ENCODE results near the gene TRAPPC12. TPM values are rescaled to one million over a fixed set of nuclear protein-coding genes. Genes with fewer than 3 reads are reported as not detected.

Gene TRAPPC12
- total RNA-seq, 6 donors from 2014 or later: 68.1 to 307 (median 91.5) TPM

GRCh38 chr2:3469486-3469885 lies 90.0 kb downstream of the TRAPPC12 start:
- peaks cover 6 to 98% (median 61%) of the 10 kb centered on the region in 4 donors for H3K36me3 ChIP-seq
- DNase-seq (no peak), ATAC-seq (ENCODE audit: low FRiP score in 2 of 2) (no peak)
- TF ChIP-seq CTCF (IDR thresholded peaks at IDR 0.05) (no peak), POLR2AphosphoS5 (IDR thresholded peaks at IDR 0.05) (no peak), POLR2A (IDR thresholded peaks at IDR 0.05) (no peak), EP300 (IDR thresholded peaks at IDR 0.05) (no peak)
- peaks cover 4 to 8% (median 7%) of the 10 kb centered on the region in 4 donors for H3K4me1 ChIP-seq
- no peak overlapping the region for H3K4me3 ChIP-seq
- no peaks in the 10 kb centered on the region for H3K27me3 ChIP-seq
- H3K9me3 ChIP-seq: no peaks in the 10 kb centered on the region
- 95 to 96% methylated on average over 5 to 7 of the region's 7 CpGs for WGBS, 2 donors
- peak overlapping the region; percentile 54 to 86 (median 76) for H3K27ac ChIP-seq

- Histone ChIP-seq H3K9me3 (no peaks in the 10 kb centered on the region), H3K4me1 (peaks cover 4 to 8% (median 7%) of the 10 kb centered on the region in 4 donors), H3K36me3 (peaks cover 6 to 98% (median 54%) of the 10 kb centered on the region in 4 donors), H3K27me3 (no peaks in the 10 kb centered on the region), H3K27ac (peak overlapping the region; percentile 54 to 86 (median 76)), H3K4me3 (no peak overlapping the region)
- DNase-seq: peak in 1 of 2 donors; percentile 79
- peak; percentile 79 to 81 for ATAC-seq (ENCODE audit: low FRiP score in 2 of 2)
- no peak for TF ChIP-seq CTCF (IDR thresholded peaks at IDR 0.05)
- TF ChIP-seq EP300 (IDR thresholded peaks at IDR 0.05): peak in 2 of 4 donors; percentile 33 to 39
- peak; percentile 27 to 47 for TF ChIP-seq POLR2AphosphoS5 (IDR thresholded peaks at IDR 0.05)
- TF ChIP-seq POLR2A (IDR thresholded peaks at IDR 0.05): peak in 2 of 4 donors; percentile 25 to 26
- WGBS, 2 donors: 56 to 67% methylated on average over 17 of the region's 17 CpGs
These were observed 90.7 kb downstream of the TRAPPC12 start for GRCh38 chr2:3470166-3470651.

- H3K27me3 ChIP-seq: no peaks in the 10 kb centered on the region
- H3K27ac ChIP-seq: peak overlapping the region; percentile 54 to 86 (median 76)
- no peaks in the 10 kb centered on the region for H3K9me3 ChIP-seq
- H3K4me1 ChIP-seq: peaks cover 4 to 8% (median 7%) of the 10 kb centered on the region in 4 donors
- peaks cover 6 to 98% (median 52%) of the 10 kb centered on the region in 4 donors for H3K36me3 ChIP-seq
- no peak for ATAC-seq (ENCODE audit: low FRiP score in 2 of 2)
- WGBS, 2 donors: 77 to 85% methylated on average over 17 of the region's 17 CpGs
- no peak overlapping the region for H3K4me3 ChIP-seq
- TF ChIP-seq POLR2AphosphoS5 (IDR thresholded peaks at IDR 0.05) (no peak), POLR2A (IDR thresholded peaks at IDR 0.05) (no peak), CTCF (IDR thresholded peaks at IDR 0.05) (no peak), EP300 (IDR thresholded peaks at IDR 0.05) (no peak)
- DNase-seq: no peak
These were observed 91.6 kb downstream of the TRAPPC12 start for GRCh38 chr2:3470856-3471737.

DNA sequence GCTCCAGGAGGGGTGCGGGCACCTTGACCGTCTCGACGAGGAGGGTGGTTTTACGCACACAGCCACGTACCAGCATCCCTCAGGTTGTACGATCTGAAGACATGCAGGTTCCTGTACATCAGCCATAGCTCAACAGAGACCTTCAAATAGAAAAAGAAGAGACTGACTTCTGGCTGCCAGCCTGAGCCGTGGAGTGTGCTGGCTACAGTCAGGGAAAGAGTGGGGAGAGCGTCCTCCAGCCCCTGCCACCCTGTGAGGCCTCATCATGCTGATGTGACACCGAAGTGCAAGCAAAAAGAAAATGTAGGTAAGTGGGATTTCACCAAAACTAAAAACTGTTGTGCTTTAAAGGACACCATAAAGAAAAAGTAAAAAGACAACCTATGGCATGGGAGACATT lies 92.8 kb downstream of the TRAPPC12 start:
- Histone ChIP-seq H3K9me3 (no peaks in the 10 kb centered on the region), H3K4me3 (no peak overlapping the region), H3K36me3 (peaks cover 6 to 98% (median 46%) of the 10 kb centered on the region in 4 donors), H3K4me1 (peaks cover 4 to 8% (median 7%) of the 10 kb centered on the region in 4 donors), H3K27me3 (no peaks in the 10 kb centered on the region), H3K27ac (no peak overlapping the region)
- WGBS, 2 donors: 88 to 91% methylated on average over 9 to 10 of the region's 10 CpGs
- ATAC-seq (ENCODE audit: low FRiP score in 2 of 2) (no peak), DNase-seq (no peak)
- TF ChIP-seq EP300 (IDR thresholded peaks at IDR 0.05) (no peak), POLR2A (IDR thresholded peaks at IDR 0.05) (no peak), CTCF (IDR thresholded peaks at IDR 0.05) (no peak), POLR2AphosphoS5 (IDR thresholded peaks at IDR 0.05) (no peak)
